KMS-11 (cell line): ENCODE measurements around the gene ENOX1.

Source experiments
- H2AFZ ChIP-seq: fragments of 200-600 bp; sonication (generic); 2 replicates; pipeline ENCODE4 v1.6.1; 2016; ENCODE audit warnings: antibody characterized with exemption, mixed run types, low read depth
- H3K27ac ChIP-seq: fragments of 200-600 bp; sonication (generic); 2 replicates; pipeline ENCODE4 v1.6.1; 2016; ENCODE audit warnings: mild to moderate bottlenecking, mixed run types
- H3K27me3 ChIP-seq: fragments of 200-600 bp; sonication (generic); 2 replicates; pipeline ENCODE4 v1.6.1; 2017; ENCODE audit warnings: mild to moderate bottlenecking, low read depth, mixed run types, moderate library complexity; ENCODE audit not compliant: insufficient read depth
- H3K36me3 ChIP-seq: fragments of 200-600 bp; sonication (generic); 2 replicates; pipeline ENCODE4 v1.6.1; 2017; ENCODE audit warnings: mild to moderate bottlenecking, mixed run types; ENCODE audit not compliant: insufficient read depth
- H3K4me1 ChIP-seq: fragments of 200-600 bp; sonication (generic); 2 replicates; pipeline ENCODE4 v1.6.1; 2016; ENCODE audit warnings: mild to moderate bottlenecking, low read depth, mixed run types; ENCODE audit not compliant: poor library complexity, severe bottlenecking
- H3K4me2 ChIP-seq: fragments of 200-600 bp; sonication (generic); 2 replicates; pipeline ENCODE4 v1.7.0; 2016; ENCODE audit warnings: mild to moderate bottlenecking, mixed run types
- H3K4me3 ChIP-seq: fragments of 200-600 bp; sonication (generic); IDR thresholded peaks from 2 replicates; pipeline ENCODE4 v1.6.1; 2017; ENCODE audit warnings: low read depth, low read length, mixed read lengths; ENCODE audit not compliant: insufficient read depth
- H3K79me2 ChIP-seq: fragments of 200-600 bp; sonication (generic); 2 replicates; pipeline ENCODE4 v1.6.1; 2016; ENCODE audit warnings: low read depth, mixed run types; ENCODE audit not compliant: insufficient read depth
- H3K9ac ChIP-seq: fragments of 200-600 bp; sonication (generic); 2 replicates; pipeline ENCODE4 v1.6.1; 2016; ENCODE audit warnings: mild to moderate bottlenecking, mixed run types
- H4K20me1 ChIP-seq: fragments of 200-600 bp; sonication (generic); 2 replicates; pipeline ENCODE4 v1.6.1; 2016; ENCODE audit warnings: mild to moderate bottlenecking, mixed run types; ENCODE audit not compliant: insufficient read depth
- TF ChIP-seq, protein P1 (sequence below): fragments of 200-600 bp; sonication (generic); conservative IDR thresholded peaks from 2 replicates; pipeline ENCODE4 v1.6.1; 2017; ENCODE audit warnings: low read depth, mild to moderate bottlenecking, antibody characterized with exemption, low read length, moderate library complexity, mixed read lengths

The ENOX1 gene

DNA sequence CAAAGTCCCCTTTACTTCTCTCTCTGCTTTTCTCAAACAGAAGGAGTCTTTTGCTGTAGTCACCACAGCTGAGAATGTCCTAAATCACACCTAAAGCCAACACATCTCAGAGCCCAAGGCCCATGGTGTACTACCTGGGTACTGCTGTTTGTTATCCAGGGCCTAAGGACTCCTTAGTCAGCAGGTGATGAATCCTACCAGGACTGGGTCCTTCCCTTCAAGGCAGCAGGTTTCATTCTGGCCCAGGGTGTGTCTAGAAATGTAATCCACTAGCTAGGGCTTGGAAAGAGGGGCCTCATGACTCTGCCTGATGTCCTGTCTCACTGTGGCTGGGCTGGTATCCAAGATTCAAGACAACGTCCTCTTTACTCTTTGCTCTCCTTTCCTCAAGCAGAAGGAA lies 36.2 kb upstream of the ENOX1 start:
- no peaks in the 10 kb centered on the region for H3K36me3 ChIP-seq
- H3K79me2 ChIP-seq: no peaks in the 10 kb centered on the region
- no peaks in the 10 kb centered on the region for H3K27me3 ChIP-seq
- no peak overlapping the region for H3K9ac ChIP-seq
- TF ChIP-seq, protein P1, sequence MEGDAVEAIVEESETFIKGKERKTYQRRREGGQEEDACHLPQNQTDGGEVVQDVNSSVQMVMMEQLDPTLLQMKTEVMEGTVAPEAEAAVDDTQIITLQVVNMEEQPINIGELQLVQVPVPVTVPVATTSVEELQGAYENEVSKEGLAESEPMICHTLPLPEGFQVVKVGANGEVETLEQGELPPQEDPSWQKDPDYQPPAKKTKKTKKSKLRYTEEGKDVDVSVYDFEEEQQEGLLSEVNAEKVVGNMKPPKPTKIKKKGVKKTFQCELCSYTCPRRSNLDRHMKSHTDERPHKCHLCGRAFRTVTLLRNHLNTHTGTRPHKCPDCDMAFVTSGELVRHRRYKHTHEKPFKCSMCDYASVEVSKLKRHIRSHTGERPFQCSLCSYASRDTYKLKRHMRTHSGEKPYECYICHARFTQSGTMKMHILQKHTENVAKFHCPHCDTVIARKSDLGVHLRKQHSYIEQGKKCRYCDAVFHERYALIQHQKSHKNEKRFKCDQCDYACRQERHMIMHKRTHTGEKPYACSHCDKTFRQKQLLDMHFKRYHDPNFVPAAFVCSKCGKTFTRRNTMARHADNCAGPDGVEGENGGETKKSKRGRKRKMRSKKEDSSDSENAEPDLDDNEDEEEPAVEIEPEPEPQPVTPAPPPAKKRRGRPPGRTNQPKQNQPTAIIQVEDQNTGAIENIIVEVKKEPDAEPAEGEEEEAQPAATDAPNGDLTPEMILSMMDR: no peak
- H3K4me3 ChIP-seq: no peak overlapping the region
- peaks cover 7% of the 10 kb centered on the region for H3K4me1 ChIP-seq
- H2AFZ ChIP-seq: no peak overlapping the region
- H3K4me2 ChIP-seq: no peak overlapping the region
- no peak overlapping the region for H3K27ac ChIP-seq
- no peaks in the 10 kb centered on the region for H4K20me1 ChIP-seq

DNA sequence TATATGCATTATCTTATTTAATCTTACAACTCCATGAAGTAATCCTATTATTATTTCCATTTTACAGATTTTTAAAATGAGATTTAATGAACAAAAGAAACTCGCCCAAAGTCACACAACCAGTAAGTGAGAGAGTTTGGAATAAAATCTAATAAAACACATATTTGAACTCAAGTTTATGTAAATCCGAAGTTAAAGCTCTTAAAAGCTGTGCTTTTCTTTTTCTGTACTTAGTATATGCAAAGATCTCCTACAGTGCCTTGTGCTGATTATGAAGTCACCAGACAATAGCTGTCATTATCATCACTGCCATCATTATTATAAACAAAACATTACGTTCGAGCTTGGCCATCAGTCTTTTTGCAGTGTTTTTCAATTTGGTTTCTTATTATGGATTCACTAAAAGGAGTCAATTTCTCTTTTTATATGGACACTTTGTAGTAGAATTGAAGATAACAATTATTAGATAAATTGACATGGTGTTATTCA lies 29.7 kb upstream of the ENOX1 start:
- H3K27me3 ChIP-seq: no peaks in the 10 kb centered on the region
- H3K79me2 ChIP-seq: no peaks in the 10 kb centered on the region
- no peaks in the 10 kb centered on the region for H4K20me1 ChIP-seq
- TF ChIP-seq, protein P1: no peak
- H3K4me1 ChIP-seq: peaks cover 7% of the 10 kb centered on the region
- no peak overlapping the region for H3K4me2 ChIP-seq
- H3K9ac ChIP-seq: no peak overlapping the region
- H3K36me3 ChIP-seq: no peaks in the 10 kb centered on the region
- H2AFZ ChIP-seq: no peak overlapping the region
- H3K27ac ChIP-seq: no peak overlapping the region
- no peak overlapping the region for H3K4me3 ChIP-seq

DNA sequence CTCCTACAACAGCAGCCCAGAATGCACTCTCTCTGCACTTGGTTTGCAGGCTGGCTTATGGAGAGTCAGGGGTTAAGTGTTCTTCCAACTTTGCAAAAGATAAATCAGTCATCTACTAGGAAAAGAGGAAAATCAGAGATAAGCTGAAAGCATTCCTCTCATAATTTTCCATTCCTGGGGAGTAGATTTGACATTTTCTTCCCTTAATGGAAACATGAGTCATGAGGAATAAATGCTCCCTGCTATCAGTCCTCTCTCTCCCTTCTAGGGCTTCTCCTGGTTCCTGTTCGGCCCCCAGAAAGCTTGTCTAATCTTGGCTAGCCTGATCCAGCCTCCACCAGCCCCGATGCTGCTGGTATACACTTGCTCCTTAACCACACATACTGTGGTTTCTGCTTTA lies 28.4 kb upstream of the ENOX1 start:
- TF ChIP-seq, protein P1: no peak
- no peaks in the 10 kb centered on the region for H3K79me2 ChIP-seq
- no peak overlapping the region for H2AFZ ChIP-seq
- H3K27ac ChIP-seq: no peak overlapping the region
- H3K4me3 ChIP-seq: no peak overlapping the region
- no peak overlapping the region for H3K9ac ChIP-seq
- no peak overlapping the region for H3K4me2 ChIP-seq
- H4K20me1 ChIP-seq: no peaks in the 10 kb centered on the region
- H3K27me3 ChIP-seq: no peaks in the 10 kb centered on the region
- H3K36me3 ChIP-seq: no peaks in the 10 kb centered on the region
- H3K4me1 ChIP-seq: peaks cover 3% of the 10 kb centered on the region

DNA sequence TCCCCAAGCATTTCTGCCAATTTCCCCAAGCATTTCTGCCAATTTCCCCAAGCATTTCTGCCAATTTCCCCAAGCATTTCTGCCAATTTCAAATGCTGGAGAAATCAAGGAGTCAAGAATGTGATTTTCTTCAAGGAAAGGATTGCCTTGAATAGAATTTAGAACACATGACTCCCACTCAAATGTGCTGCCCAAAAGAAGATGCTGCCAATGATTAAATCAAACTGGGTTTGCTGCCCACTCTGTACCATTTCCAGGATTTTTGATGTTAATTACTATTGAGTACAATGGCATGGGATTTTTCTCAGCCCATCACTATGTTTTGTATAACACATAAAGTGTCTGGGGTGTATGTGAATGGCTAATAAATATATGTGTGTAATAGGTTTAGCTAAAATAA lies 21.9 kb upstream of the ENOX1 start:
- peaks cover 6% of the 10 kb centered on the region for H3K4me1 ChIP-seq
- H3K79me2 ChIP-seq: no peaks in the 10 kb centered on the region
- H2AFZ ChIP-seq: no peak overlapping the region
- H3K27ac ChIP-seq: no peak overlapping the region
- no peak overlapping the region for H3K9ac ChIP-seq
- no peak overlapping the region for H3K4me3 ChIP-seq
- H3K36me3 ChIP-seq: no peaks in the 10 kb centered on the region
- no peaks in the 10 kb centered on the region for H4K20me1 ChIP-seq
- H3K27me3 ChIP-seq: no peaks in the 10 kb centered on the region
- TF ChIP-seq, protein P1: no peak
- no peak overlapping the region for H3K4me2 ChIP-seq
